GM10248 (cell line): ENCODE results near the gene FANCI.

Source experiments
- CTCF ChIA-PET: fragments of 300-600 bp; sonication (Branson Sonifier 250); formaldehyde crosslinking; extraction: SDS; loops from one replicate; lab custom pipeline; 2021; ENCODE audit warnings: antibody characterized with exemption; lab: Yijun Ruan, JAX
- POLR2A ChIA-PET: fragments of 350-650 bp; sonication (Branson Sonifier 250); formaldehyde crosslinking; extraction: SDS; loops from one replicate; lab custom pipeline; 2020; ENCODE audit warnings: antibody characterized with exemption; lab: Yijun Ruan, JAX
- DNase-seq: peaks from one replicate; pipeline ENCODE4 v3.0.0; 2012; ENCODE audit errors: extremely low spot score
- CTCF ChIP-seq: IDR thresholded peaks from 2 replicates; pipeline ENCODE4 v1.5.1; 2012; ENCODE audit warnings: mild to moderate bottlenecking, low read depth; ENCODE audit errors: extremely low read depth, missing control alignments, control extremely low read depth

Gene FANCI

DNA sequence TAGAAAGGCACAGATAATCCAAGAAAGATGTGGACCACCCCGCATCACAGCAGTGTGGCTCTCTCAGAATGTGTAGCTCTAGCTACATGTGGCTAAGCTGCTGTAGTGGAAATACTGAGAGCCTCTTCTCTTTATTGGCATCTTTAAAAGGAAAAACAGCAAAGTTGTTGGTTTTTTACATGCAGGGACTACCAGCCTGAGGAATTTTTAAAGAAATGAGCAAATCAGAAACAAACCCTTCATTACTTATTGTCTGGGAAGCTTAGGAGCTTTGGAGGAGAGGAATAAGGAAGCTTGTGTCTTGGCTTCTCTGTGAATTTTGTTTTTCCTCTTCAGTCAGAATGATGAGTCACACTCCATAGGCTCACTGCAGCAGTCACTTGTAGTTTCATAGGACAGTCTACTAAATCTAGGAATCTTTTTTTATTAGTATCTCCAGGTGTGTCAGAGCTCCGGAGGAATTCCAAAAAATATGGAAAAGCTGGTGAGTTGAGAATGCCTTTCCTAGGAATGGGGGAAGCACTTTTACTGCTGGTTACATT lies 63.3 kb downstream of the FANCI start:
- CTCF ChIA-PET = interaction anchor here (1.8 kb wide), 1 partner anchor 27 kb away, joined by 4 read pairs; no protein-coding TSS in a partner anchor
- TF ChIP-seq CTCF = no peak
- DNase-seq = no peak
- POLR2A ChIA-PET = no interaction called here

GRCh38 chr15:89307791-89308190 lies 64.0 kb downstream of the FANCI start:
- POLR2A ChIA-PET = no interaction called here
- CTCF ChIA-PET = no interaction called here
- DNase-seq = no peak
- TF ChIP-seq CTCF = no peak

- no peak for DNase-seq
- TF ChIP-seq CTCF = no peak
- CTCF ChIA-PET = no interaction called here
- POLR2A ChIA-PET = no interaction called here
These were observed 64.5 kb downstream of the FANCI start for GRCh38 chr15:89308236-89308635.

DNA sequence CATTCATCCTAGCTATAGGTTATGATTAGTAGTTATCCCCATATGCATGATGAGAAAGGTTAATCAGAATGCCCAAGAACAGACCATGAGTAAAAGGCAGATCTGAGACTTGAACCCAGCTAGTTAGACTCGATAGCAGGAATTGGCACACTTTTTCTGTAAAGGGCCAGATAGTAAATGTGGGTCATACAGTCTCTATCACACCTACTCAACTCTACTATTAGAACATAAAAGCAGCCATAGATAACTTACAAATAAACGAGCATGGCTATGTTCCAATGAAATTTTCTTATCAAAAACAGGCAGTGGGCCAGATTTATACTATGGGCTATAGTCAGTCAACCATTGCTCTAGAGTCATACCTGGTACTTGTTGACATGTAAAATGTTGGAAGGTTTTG lies 66.2 kb downstream of the FANCI start:
- no peak for TF ChIP-seq CTCF
- no peak for DNase-seq
- ChIA-PET POLR2A (no interaction called here), CTCF (interaction anchor here (1.0 kb wide), 1 partner anchor 103 kb away, joined by 3 read pairs; no protein-coding TSS in a partner anchor)

DNA sequence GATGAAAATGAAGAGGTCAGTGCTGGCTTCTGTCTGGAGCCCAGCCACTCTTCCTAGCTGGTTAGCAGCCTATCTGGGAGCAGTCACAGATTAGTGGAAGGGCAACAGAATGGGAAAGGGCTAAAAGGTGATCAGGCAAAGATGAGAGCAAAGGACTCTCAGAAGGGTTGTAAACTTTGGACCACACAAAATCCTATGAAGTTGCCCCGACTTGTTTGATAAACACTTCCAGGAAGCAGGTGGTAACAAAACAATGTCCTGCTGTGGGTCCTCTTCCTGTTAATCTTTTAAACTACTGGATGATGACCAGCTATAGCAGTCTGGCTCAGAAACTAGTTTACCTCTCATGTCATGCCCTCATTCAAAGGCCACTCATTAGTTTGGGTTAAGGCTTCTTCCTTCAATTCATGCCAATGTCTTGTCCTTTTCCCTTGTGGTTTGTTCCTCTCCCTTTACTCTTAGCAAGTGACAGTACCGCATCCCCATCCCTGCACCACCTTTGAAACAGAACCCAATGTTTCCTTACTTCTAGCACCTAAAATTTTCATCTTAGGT lies 71.7 kb downstream of the FANCI start:
- no peak for TF ChIP-seq CTCF
- ChIA-PET POLR2A (no interaction called here), CTCF (no interaction called here)
- no peak for DNase-seq

GRCh38 chr15:89316504-89316903 lies 72.7 kb downstream of the FANCI start:
- POLR2A ChIA-PET = no interaction called here
- DNase-seq = no peak
- CTCF ChIA-PET = interaction anchor here (1.0 to 1.6 kb wide), 4 partner anchors 11 to 42 kb away, joined by 3 to 5 read pairs (median 4); no protein-coding TSS in a partner anchor
- TF ChIP-seq CTCF = no peak
